Astrocyte of the hippocampus (primary cell): ENCODE results near the gene TMEM63A.
A peak's percentile ranks its signal among the peaks of the same experiment; 100 is the strongest.
"Not testable (repeated sequence)": the region's sequence is repeated elsewhere in the genome, so short reads cannot be mapped to it uniquely, and the experiment has no call there.

ENCODE experiments used
- DNase-seq: peaks from one replicate; pipeline ENCODE4 v3.0.0; 2011; ENCODE audit warnings: low read depth, low spot score

The TMEM63A gene

DNA sequence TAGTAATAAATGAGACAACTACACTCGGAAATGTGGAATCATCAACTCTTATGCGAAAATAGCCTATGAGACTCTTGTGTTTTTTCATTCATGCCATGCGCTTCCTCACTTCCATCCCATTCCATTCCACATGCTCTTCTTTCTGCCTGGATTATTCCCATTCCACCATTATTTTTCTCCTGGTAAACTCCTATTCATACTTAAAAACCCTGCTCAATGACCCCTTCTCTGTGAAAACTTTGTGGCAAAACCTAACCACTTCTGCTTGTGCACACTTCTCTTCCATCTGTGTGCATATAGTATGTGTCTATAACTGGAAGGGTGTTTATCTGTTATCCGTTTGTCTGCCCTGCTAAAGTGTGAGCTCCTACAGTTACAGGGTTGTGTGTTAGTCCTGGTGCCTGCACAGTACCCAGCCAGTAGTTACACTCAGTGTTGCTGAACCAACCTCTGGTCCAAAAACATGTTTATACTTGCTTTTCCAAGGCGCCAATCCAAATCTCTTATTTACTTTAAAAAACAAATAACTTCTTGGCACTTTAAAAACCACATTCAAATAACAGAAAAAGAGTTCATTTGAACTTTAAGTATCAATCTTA, 61.6 kb downstream of the TMEM63A start:
- no peak for DNase-seq

DNA sequence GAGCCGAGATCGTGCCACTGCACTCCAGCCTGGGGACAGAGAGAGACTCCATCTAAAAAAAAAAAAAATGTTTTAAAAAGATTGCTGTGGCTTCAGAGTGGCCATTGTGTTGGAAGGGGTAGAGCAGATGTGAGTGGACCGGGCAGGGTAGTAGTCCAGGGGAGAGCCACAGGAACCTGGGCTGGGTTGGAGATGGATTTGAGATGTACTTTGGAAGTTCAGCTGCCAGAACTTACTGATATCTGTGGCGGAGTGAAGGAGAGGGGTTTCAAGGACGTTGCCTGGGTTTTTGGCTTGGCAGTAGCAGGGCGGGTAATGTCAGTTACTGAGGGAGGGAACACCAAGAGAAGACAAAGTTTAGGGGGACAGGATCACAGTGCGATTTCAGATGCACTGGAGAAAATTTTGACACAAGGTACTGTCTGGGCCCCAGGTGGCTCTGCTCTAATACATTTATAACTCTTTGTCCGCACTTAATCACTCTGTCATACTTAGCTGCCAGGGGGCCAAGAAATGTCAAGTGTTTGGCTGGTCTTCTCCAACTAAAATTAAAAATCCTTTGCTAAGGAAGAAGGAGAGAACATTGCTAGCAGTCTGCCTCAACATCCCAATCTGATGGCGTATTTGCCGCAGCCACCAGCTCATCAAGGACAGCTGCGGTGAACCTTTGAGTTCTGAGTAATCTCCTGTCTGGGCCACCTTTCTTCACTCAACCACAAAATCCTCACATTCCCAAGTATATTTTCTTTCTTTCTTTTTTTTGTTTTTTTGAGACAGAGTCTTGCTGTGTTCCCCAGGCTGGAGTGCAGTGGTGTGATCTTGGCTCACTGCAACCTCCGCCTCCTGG, 62.6 kb downstream of the TMEM63A start:
- DNase-seq: peak; percentile 35

DNA sequence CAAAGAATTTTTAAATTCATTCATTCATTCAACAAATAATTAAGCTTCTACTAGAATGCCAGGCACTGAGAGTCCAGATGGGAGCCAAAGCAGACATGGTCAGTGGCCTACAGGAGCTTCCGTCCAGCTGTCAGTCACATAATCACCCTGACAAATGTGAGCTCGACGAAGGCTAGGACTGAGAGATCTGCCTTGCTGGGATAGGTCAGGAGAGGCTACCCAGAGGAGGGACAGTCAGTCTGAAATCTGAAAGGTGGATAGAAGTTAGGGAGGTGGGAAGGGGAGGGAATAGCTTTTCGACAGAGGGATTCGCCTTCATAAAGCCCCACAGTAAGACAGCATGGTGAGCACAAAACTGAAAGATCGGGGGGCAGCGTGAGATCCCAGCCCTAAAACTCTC, 64.0 kb downstream of the TMEM63A start:
- no peak for DNase-seq

DNA sequence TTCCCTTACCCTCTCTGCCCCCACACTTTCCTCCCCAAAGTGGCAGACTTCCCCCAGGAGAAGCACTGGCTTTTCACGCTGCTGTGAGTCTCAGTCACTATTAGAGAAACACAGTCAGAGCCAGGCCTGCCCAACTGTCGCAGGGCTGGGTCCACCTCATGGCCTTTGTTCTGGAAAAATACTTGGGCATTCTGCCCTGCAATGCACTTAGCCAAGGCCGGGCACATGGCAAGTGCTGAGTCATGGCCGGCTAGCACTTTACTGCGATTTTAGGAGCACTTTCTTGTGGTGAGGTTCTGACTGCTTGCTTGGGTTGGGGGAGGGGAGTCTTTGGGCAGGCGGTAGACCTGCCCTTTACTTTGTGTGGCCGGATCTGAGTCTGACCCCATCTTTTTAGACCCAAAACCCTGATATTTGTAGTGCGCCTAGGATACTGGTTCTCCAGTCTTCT, 64.5 kb downstream of the TMEM63A start:
- peak; percentile 98 for DNase-seq

DNA sequence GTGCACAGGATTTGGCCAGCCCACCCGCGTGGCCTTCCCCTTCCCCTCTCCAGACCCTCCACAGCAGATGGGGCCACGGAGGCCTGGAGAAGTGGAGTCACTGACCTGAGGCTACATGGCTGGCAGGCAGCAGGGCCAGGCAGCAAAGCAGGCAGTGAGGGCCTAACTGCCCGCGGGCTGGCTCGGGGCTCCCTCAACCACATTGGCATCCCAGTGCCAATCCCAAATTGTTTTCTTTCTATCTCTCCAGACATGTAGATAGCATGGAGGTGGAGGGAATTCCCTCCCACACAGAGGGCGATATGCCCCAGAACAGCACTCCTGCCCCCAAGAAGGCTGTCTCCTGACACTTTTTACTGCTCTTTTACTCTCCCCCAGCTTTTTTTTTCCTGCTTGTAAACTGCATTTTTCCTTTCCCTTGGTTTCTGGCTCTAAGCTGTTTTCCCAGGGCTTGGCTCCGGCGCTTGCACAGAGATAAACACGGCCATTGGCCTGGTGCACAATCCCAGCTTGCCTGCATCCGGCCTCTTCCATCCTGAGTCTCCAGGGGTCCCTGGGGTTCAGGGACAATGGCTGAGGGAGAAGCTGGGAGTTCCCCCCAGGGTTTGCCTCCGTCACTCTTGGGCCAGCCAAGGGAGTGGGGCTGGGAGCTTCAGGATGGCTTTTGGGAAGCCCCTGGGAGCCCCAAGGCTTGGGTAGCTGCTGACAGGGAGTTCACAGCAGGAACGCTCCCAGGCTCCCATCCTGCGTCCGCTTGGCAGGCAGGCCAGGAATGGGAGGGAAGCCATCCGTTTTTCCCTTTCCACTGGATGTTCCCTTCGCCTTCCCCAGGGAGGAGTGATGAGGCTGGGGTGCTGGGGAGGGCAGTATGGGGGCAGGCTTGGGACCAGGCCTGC, 65.3 kb downstream of the TMEM63A start:
- peak; percentile 48 for DNase-seq

DNA sequence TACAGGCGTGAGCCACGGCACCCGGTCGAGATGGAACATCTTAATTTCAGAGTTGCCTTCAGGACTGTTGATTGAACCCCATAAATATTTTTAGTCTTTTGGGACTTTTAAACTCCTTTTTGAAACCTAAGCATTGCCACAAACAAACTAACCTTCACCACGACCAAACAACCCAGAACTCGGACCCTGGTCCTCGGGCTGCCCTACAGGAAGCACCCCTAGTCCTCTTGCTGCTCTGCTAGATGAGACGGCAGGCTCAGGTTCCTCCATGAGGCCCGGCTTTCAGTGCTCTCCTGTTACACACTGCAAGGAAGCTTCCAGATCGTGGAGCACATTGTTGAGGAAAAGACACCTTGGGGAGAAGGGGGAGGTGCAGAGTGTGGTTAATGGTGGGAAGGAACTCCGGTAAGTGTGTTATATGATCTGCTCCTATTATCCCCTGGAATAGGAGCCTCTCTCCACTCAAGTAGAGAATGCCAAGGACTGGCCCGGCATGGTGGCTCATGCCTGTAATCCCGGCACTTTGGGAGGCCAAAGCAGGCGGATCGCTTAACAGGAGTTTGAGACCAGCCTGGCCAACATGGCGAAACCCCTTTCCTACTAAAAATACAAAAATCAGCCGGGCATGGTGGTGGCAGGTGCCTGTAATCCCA, 66.5 kb downstream of the TMEM63A start:
- DNase-seq: no peak

DNA sequence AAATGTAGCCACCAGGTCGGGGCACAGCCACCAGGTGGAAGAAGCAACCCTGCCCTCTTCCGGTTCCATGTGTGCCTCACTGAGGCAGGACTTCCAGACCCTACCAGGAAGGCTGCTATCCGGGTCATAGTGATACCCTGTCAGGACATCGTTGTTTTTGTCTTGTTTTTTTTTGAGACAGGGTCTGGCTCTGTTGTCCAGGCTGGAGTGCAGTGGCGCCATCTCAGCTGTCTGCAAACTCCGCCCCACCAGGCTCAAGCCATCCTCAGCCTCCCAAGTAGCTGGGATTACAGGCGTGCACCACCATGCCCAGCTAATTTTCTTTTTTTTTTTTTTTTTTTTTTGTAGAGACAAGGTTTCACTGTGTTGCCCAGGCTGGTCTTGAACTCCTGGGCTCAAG, 67.1 kb downstream of the TMEM63A start:
- DNase-seq: not testable (repeated sequence)

DNA sequence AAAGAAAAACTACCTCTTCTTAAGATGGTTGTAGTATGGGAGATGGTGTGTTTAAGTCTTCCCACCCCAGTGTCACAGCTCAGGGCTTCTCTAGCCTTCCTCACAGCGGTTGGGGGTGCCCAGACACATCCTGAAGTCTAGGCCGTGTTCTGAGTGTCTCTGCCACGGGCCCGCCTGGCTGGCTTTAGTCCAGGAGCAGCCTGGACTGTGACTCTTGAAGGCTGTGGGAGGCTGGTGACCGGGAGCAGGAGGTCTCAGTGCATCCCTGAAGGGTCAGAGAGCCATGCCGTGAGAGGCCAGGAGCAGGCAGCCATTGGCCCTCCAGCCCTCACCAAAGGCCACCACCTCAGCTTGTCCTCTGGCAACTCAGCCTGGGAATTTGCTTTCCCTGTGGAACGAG, 67.8 kb downstream of the TMEM63A start:
- no peak for DNase-seq

DNA sequence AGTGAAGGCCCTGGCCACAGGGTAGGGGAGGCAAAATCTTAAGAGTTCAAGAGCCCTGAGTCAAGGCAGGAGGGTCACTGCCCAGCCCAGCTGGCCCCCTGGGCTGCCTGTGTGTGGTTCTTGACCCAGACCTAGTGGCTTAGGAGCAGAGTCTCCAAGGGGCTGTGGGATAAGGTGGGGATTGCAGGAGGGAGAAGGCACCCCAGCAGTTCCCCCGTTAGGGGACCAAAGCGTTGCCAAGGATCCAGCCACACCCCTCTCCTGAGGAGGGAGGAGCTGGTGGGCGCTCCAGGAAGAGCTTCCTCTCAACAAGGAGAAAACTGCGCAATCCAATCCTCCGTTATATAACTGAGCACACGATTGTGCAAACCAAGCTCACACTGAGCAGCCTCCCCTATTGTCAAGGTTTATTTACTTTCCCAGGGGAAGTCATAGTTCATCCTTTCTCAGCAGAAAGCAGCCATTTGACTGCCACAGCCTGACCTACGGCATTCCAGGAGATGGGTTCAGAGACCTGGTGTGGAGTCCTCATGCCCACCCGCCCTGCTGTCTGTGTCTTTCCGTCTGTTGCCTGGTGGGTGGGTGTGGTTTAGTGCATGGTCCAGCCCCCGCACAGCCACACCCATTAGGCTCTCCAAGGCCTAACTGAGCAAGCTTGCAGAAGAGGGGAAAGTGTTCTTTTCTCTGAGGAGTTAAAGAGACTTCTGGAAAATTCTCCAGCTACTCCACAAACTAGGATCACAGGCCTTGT, 68.8 kb downstream of the TMEM63A start:
- no peak for DNase-seq

DNA sequence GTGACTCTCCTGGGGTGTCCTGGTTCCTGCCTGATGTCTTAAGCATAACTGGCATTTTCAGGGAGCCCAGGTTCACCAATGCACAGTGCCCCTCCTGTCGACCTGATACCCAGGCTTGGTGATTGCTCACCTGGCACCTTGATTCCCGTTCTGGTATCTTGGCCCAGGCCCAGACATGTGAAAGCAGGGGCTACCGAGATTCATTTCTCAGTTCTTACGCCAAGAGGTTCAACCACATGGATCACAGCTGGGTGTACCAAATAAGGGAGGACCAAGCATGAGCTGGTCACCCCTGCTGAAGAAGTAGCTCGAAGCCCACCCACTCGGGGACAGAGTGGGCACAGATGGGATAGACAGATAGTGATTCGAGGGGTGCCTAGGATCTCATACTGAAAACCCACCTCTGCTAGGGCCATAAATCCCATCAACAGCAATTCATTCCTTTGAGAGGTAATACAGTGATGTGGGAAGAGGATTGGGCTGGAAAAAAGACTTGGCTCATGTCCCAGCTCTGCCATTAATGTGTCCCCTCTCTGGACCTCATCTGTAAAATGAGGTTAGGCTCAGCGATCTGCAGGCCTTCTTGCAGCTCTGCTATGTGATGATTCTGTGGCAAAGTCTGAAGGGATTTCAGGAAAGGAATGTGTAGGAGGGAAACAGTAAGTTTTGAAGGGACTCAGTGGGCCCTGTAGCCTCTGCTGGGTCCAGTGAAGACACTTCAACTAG, 69.5 kb downstream of the TMEM63A start:
- DNase-seq: no peak

DNA sequence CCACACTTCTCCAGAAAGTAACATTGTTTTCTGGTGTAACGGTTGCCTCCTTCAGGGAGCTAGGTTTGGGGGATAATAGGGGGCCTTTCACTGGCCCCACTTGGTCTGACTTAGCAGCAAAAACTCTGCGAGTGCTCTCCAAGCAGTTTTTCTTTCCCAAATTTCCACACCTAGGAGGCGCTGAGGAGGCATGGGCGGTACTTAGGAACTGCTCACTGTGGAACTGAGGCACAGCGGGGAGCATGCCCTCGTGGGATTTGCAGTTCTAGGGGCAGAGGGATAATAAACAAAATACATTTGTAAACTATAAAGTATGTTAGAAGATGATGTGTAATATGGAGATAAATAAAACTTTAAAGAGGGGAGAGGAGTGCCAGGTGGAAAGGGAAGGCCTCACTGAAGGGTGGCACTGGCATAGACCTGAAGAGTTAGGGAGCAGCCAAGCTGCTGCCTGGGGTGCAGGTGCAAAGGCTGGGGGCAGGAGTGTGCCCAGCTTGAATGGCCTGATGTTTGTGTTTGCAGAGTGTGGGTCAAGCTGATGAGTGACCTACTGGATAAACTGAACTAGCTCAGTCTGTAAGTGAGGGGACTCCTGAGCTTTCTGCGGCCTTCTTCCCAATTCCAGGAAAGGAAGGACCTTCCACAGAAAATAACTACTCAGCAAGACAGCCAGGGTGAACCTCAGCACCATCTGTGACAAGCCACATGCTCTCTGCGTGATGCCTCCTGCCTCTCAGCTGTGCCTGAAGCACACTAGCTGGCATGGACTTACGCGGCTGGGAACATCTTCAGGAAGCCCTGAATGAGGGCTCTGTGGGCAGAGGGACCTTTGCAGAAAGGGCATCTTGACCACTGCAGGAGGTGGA, 70.3 kb downstream of the TMEM63A start:
- DNase-seq: no peak

DNA sequence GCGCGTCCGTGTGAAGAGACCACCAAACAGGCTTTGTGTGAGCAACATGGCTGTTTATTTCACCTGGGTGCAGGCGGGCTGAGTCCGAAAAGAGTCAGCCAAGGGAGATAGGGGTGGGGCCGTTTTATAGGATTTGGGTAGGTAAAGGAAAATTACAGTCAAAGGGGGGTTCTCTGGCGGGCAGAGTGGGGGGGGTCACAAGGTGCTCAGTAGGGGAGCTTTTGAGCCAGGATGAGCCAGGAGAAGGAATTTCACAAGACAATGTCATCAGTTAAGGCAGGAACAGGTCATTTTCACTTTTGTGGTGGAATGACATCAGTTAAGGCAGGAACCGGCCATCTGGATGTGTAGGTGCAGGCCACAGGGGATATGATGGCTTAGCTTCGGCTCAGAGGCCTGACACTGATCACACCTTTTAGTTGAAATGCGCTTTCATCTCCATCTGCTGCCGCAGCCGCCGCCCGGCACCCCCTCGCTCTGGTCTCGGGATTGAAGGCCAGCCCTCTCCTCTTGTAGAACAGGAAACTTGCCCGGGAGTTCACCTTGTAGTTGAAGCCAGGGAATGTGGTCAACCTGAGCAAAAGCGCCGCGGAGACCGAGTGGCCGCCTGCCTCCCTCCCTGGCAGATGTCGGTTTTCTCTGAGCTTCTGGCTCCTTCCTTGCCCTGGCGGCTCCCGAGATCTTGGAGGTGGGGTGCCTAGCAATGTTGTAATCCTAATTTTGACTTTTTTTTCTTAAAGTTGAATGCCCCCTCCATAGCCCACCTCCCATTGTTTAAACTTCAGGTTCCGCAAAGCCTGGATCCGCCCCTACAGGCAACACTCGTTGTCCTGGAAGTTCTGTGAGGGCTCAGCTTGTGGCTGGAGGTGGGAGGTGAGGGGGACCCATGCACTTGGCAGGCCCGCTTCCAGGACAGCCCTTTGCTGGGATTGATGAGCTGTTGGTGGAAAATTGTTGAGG, 71.3 kb downstream of the TMEM63A start:
- peak; percentile 72 for DNase-seq

DNA sequence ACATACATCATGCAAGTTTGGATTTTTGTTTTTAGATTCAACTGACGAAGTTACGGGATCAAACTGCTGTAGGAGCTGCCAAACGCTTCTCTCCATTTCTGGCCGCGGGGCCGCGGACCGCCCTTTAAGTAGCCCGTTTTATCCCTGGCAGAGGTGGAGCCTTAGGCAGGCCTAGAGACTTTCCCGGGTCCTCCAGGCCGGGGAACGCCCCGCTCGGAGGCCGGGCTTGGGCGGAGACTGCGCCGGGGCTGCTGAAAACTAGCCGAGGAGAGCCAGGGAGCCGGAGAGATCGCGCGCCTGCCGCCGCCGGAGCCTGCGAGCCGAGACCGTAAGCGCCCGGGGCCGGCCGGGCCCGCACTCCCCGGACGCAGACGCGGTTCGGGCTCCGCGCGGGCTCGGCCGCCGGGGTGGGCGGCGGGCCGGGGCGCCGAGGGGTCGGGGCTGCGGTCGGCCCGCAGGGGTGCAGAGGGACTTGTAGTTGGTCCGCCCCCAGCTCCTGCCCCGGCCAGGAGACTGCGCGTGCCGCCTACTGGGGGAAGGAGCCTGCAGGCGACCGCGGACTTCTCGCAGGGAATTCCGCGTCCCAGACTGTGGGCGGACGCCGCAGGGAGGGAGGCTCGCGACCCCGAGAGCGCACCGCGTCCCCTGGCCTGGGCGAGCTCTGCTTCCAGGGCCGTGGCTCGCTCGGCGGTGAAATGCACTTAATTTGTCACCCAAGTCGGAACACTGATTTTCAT, 72.2 kb downstream of the TMEM63A start, which contains the start of gene EPHX1:
Gene EPHX1 (plus strand): TSS at position 283 of the 737 bp plus-strand sequence. CDS start 18,606 bp downstream, outside the sequence.
- peak; percentile 96 for DNase-seq

DNA sequence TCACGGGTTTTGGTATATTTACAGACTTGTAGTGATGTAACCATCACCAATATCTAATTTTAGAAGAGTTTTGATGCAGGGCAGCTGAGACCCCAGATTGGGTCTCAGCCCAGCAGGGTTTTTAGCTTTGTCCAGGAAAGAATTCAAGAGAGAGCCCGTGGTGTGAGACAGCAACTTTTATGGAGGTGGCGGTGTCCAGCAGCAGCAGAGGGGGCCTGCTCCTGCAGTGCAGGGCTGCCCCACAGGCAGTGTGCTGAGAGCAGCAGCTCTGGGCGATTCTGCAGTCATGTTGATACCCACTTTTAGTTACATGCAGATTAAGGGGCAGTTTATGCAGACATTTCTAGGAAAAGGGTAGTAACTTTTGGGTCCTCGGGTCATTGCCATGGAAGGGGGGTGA, 74.0 kb downstream of the TMEM63A start:
- no peak for DNase-seq

DNA sequence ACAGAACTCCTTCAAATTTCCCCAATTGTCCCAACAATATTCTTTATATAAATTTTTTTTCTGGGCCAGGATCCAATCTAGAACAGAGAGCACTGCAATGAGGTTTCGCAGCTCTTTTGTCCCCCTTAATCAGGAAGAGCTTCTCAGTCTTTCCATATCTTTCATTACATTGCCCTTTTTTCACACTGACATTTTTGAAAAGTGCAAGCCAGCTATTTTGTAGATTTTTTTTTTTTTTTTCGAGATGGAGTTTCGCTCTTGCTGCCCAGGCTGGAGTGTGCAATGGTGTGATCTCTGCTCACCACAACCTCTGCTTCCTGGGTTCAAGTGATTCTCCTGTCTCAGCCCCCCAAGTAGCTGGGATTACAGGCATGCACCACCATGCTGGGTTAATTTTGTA, 75.4 kb downstream of the TMEM63A start:
- DNase-seq: not testable (repeated sequence)

DNA sequence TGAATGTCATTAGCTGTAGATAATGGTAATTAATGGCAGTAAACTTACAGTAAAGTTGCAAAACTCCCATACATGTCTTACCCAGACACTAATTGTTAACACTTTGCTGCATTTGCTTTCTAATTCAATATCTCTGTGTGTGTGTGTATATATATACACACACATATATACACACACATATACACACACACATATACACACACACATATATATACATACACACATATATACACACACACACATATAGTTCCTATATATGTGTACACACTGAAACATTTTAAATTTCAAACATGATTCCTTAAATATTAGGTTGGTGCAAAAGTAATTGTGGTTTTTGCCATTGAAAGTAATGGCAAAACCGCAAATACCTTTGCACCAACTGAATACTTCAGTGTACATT, 75.9 kb downstream of the TMEM63A start:
- no peak for DNase-seq

DNA sequence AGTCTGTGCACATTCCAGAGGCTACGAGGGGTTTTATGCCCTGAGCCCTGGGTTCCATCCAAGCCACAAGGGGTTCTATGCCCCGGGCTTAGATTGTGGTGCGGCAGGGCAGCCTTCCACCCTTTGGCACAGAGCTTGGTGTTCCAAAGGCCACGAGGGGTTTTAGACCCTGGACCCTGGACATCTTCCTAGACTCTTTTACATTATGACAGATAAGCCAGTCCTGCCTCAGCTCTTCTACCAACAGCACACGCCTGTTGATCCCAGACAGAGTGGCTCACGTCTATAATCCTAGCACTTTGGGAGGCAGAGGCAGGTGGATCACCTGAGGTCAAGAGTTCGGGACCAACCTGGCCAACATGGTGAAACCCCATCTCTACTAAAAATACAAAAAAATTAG, 81.0 kb downstream of the TMEM63A start:
- not testable (repeated sequence) for DNase-seq
